ENCODE measurements around the gene TMEM200A.

DNA sequence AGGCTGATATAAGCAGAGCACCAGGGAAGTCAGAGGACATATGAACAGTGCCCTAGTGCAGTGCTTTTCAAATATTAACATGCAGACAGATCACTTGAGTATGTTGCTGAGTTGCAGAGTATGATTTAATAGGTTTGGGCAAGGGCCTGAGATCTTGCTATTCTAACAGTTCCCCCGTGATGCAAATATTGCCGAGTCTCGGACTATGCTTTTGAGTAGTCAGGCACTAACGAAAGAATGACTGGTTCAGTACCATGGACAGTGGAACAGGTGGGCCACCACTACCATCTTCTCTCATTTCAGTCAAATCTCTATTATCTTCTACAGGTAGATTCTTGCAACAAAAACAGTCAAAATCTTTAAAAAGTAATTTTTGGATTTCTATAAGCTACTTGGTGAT lies 3.7 kb upstream of the TMEM200A start:
- no peak for TF ChIP-seq CTCF (IDR thresholded peaks at IDR 0.05)
- TF ChIP-seq REST (IDR thresholded peaks at IDR 0.05; ENCODE audit: insufficient read depth in 1 of 2, low read depth in 2 of 2, low read length in 1 of 2) = peak; percentile 75 to 80
- TF ChIP-seq POLR2AphosphoS5 (IDR thresholded peaks at IDR 0.05; ENCODE audit: low read depth, low read length) = no peak

Measured in Panc1 (cell line).